GM23248 (cell line): ENCODE results near the gene SLC25A22.

Experiments
- EZH2 ChIP-seq: fragments of 200-600 bp; sonication (generic); IDR thresholded peaks from 2 replicates; pipeline ENCODE4 v1.6.1; 2018; ENCODE audit warnings: antibody characterized with exemption, mild to moderate bottlenecking; ENCODE audit not compliant: insufficient read depth, poor library complexity, severe bottlenecking
- EZH2phosphoT487 ChIP-seq: fragments of 200-600 bp; sonication (generic); IDR thresholded peaks from 2 replicates; pipeline ENCODE4 v1.6.1; 2018; ENCODE audit warnings: antibody characterized with exemption, moderate library complexity, mild to moderate bottlenecking, low read depth; ENCODE audit not compliant: insufficient read depth

GRCh38 chr11:825366-826226 lies 27.5 kb upstream of the SLC25A22 start:
- TF ChIP-seq EZH2 (no peak), EZH2phosphoT487 (no peak)
